HG02885 (cell line): Measurements from ENCODE around the gene HAUS7.

Source experiments
- ATAC-seq: cut with Tn5 transposase; IDR thresholded peaks from one replicate; pipeline ENCODE4 v1.9.1; 2021; ENCODE audit warnings: mild to moderate bottlenecking; ENCODE audit not compliant: unreplicated experiment, poor library complexity

Gene HAUS7

GRCh38 chrX:153500676-153501280 lies 30.4 kb upstream of the HAUS7 start:
- no peak for ATAC-seq

DNA sequence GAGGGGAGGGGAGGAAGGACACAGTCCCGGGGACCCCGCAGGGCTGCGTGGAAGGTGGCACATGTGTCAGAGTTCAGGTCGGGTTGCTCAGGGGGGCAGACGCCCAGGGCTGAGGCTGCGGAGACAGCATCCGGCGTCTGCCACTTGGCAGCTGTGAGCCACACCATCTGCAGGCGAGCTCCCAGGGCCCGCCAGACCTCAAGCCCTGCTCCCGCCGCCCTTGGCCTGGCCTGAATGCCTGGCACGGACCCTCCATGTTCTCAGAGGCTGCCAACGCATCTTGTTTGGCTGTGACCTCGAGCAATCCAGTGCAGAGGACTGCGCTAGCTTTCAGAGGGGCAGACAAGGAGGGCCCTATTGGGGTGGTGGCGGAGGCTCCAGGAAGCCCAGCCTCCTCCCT lies 29.5 kb upstream of the HAUS7 start:
- no peak for ATAC-seq

GRCh38 chrX:153499341-153499740 lies 29.0 kb upstream of the HAUS7 start:
- no peak for ATAC-seq

GRCh38 chrX:153498453-153498852 lies 28.1 kb upstream of the HAUS7 start:
- ATAC-seq, result no peak

GRCh38 chrX:153496590-153496959 lies 26.2 kb upstream of the HAUS7 start:
- ATAC-seq, result no peak

GRCh38 chrX:153495903-153496589 lies 25.7 kb upstream of the HAUS7 start:
- ATAC-seq, result no peak

DNA sequence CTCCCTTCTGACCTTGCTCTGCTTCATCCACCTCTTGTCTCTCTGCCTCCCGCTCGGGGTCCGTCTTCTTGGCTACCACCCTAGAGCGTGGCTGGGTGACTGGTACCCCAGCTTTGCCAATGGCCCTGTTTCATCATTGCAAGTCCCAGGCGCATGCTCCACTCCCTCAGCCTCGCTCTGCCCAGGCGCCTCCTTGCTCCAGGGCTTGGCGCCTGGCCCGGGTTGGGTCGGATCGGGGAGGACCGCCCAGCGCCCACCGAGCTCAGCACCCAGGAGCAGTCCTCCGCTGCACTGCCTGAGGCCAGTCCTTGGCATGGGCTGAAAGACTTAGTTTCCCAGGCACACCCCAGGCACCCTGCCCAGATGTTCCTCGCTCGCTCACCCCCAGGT lies 25.0 kb upstream of the HAUS7 start:
- ATAC-seq, result no peak

DNA sequence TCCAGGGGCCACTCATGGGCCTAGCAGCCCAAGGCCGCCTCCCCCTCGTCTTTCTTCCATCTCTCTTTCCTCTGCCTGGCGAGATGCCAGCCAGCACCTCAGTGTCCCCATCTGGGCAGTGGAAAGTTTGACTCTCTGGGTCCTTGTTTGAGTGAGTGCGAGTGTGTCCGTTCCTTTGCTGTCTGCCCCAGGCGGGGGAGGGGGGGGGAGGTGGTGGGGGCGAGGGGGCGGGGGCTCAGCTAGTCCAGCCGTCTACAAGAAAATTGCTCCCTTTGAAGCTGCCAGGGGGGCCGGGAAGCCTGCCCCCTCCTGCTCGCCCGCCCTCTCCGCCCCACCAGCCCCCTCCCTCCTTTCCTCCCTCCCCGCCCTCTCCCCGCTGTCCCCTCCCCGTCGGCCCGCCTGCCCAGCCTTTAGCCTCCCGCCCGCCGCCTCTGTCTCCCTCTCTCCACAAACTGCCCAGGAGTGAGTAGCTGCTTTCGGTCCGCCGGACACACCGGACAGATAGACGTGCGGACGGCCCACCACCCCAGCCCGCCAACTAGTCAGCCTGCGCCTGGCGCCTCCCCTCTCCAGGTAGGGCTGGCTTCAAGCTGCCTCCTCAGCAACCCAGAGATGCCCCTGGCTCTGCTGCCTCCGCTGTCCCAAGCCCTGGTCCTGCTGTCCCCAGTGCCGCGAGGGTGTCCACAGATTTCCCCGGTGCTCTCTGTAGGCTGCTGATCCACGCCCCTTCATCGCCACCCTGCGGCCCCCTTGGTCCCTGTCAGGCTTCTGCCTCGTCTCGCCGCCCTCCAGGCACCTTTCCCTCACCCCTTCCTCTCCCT lies 24.4 kb upstream of the HAUS7 start, which contains the start of gene BGN:
BGN (plus strand) TSS at position 440 of the 821 bp plus-strand sequence. CDS start 9,652 bp downstream, outside the sequence.
- no peak for ATAC-seq

GRCh38 chrX:153494061-153494460 lies 23.7 kb upstream of the HAUS7 start:
- no peak for ATAC-seq

- ATAC-seq, result no peak
Measured at GRCh38 chrX:153493085-153493484, 22.7 kb upstream of the HAUS7 start.

DNA sequence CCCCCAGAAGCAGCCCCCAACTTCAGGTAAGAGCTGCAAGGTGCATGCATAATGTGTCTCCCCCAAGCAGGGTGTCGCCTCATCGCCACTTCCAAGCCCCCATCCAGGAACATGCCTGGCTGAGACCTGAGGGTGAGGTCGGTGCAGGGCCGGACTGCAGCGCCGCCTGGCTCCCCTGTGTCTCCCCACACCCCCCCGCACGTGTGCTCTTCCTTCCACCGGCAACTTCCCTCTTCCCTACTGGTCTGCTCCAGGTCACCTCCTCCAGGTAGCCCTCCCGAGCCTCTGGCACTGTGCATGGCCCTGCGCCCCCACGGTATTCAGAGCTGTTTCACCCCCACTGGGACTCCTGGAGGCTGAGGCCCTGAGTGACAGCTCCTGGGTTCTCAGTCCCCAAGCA lies 22.2 kb upstream of the HAUS7 start:
- ATAC-seq, result no peak

DNA sequence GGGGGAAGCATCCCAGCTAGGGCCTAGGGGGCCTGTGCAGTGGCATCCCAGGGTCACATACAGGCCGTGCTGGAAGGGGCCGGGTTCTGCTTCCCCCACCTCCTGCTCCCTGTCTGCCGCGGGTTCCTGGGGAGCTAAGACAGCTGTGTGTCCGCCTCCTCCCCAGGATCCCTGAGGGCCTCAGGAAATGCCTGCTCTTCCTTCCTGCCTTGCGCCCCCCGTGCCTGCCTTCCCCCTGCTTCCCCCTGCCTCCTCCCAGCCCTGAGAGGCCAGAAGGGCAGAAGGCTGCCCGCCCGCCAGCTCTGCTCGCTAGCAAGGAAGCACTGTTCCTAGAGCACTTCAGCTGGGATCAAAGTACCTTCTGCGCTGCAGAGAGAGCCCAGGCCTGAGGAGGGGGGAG lies 21.5 kb upstream of the HAUS7 start:
- ATAC-seq, result no peak

GRCh38 chrX:153491351-153491914 lies 21.1 kb upstream of the HAUS7 start:
- ATAC-seq, result no peak

DNA sequence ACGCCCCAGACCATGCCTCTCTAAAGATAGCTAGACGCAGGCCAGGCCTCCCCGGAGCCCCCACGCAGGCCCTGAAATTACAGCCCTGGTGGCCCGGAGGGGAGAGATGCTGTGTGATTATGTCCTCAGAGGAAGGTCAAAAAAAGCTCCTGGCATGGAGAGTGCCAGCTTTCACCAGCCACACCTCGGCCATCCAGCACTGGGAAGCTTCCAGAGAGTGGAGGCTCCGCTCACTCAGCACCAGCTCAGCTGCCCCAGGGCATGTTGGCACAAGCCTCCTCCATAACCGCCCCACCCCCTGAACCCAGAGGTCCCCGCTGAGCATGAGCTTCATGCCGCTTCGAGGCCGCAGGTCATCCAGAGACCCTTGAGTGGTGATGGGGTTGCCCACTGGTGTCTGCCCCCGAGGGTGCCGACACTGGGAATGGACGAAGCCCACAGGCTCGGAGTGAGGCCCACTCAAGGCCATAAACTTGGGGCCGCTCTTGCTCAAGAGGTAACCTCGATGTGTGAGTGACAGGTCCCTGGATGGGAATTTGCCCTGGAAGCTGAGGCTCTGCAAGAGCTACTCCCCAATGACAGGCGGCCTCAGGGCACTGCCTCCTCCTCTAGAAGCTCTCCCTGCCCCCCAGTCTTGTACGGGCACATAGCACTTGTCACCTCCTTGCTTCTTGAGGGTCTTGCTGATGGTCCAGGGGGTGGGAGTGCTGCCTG lies 20.0 kb upstream of the HAUS7 start:
- no peak for ATAC-seq

- no peak for ATAC-seq
Measured at GRCh38 chrX:153488231-153488914, 18.0 kb upstream of the HAUS7 start.

DNA sequence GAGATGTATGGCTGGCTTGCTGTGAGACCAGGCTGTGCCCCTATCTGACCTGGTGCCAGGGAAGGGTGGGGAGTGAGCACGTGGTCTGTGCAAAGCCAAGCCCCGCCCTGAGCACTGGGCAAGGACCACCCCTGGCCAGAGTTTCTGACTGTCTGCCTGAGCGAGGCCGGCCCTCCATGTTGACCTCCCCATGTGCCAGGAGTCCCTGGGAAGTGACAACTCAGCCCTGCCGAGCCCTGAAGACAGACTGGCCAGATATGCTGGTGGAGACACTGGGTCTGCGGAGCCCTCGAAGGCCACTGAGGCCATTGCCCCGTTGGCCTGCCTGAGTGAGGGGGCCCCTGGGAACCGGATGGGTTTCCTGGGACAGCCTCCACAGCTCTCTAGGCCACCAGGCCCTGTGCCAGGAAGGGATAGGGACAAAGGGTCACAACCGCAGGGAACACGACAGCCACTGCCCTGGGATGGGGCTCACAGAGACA lies 17.3 kb upstream of the HAUS7 start:
- ATAC-seq, result no peak

- ATAC-seq, result no peak
Measured at GRCh38 chrX:153486171-153486570, 15.8 kb upstream of the HAUS7 start.

DNA sequence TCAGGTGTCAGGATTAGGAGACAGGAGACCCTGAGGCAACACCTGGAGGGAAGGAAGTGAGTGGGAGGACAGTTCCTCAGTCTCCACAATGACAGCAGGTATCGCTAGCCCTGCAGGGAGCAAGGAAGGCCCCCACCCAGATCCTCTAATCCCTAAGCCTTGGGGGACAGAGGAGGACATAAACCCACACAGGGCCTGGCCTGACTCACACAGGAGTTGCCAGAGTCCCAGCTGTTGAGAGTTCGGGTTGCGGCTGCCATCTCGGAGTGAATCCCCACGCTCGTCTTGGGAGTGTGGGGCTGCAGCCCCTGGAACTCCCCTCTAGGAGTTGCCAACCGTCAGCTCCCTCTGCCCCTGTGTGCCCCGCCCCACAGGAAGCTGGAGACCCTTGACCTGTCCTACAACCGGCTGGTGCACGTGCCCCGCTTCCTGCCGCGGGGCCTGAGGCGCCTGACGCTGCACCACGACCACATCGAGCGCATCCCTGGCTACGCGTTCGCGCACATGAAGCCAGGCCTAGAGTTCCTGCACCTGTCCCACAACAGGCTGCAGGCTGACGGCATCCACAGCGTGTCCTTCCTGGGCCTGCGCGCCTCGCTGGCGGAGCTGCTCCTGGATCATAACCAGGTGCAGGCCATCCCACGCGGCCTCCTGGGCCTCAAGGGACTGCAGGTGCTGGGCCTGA lies 15.2 kb upstream of the HAUS7 start:
- no peak for ATAC-seq

GRCh38 chrX:153482376-153483015 lies 12.1 kb upstream of the HAUS7 start:
- no peak for ATAC-seq
